ENCODE results near the gene NDUFS1. TPM values are rescaled to one million over a fixed set of nuclear protein-coding genes. Genes with fewer than 3 reads are reported as not detected.
"Not testable (repeated sequence)": the region's sequence is repeated elsewhere in the genome, so short reads cannot be mapped to it uniquely, and the experiment has no call there.

Gene NDUFS1
- polyA plus RNA-seq, 1 of the 3 experiments (the other 2 are of a cell fraction), result 54.8 TPM

DNA sequence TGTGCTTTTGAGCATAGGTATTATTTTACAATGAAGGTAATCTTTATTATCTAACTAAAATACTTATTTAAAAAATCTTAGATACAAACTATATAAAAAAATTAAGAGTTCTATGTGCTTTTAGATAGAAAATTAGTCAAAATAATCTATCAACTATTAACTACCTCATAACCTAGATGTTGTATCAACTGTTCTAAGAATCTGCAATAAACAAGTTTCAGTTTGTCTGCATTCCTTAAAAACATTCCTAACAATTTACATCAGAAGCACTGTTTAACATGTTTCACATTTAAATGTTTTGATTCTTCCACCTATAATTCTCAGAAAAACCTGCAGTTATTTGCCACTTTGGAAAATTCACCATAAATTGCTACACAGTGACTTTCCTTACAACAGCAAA, 33.3 kb downstream of the NDUFS1 start:
- TF ChIP-seq MXI1 (IDR thresholded peaks at IDR 0.05; ENCODE audit: low read depth, low read length) (no peak), GATA2 (CRISPR knock-in tag; IDR thresholded peaks at IDR 0.05) (no peak), YY1 (IDR thresholded peaks at IDR 0.05; ENCODE audit: low read depth) (no peak), IRF3 (IDR thresholded peaks at IDR 0.05; ENCODE audit: low read depth, low read length) (no peak), MEF2A (IDR thresholded peaks at IDR 0.05; ENCODE audit: borderline replicate concordance, low read depth) (no peak), TCF12 (IDR thresholded peaks at IDR 0.05) (no peak), RCOR1 (IDR thresholded peaks at IDR 0.05; ENCODE audit: low read length) (no peak), RAD21 (IDR thresholded peaks at IDR 0.05; ENCODE audit: low read length) (no peak), TAF1 (IDR thresholded peaks at IDR 0.05; ENCODE audit: borderline replicate concordance, low read depth, low read length) (no peak), PBX3 (IDR thresholded peaks at IDR 0.05) (no peak), TEAD4 (IDR thresholded peaks at IDR 0.05; ENCODE audit: borderline replicate concordance, insufficient read depth) (no peak), SIN3A (IDR thresholded peaks at IDR 0.05; ENCODE audit: borderline replicate concordance, low read depth, low read length) (no peak), NFIC (IDR thresholded peaks at IDR 0.05; ENCODE audit: borderline replicate concordance) (no peak), FOXJ3 (CRISPR knock-in tag; IDR thresholded peaks at IDR 0.05) (no peak), FOSL2 (IDR thresholded peaks at IDR 0.05; ENCODE audit: borderline replicate concordance, low read depth) (no peak), EP300 (IDR thresholded peaks at IDR 0.05; ENCODE audit: borderline replicate concordance in 1 of 2, low read depth in 1 of 2, low read length in 1 of 2) (no peak), NRF1 (IDR thresholded peaks at IDR 0.05; ENCODE audit: low read depth, low read length) (no peak), SMC3 (IDR thresholded peaks at IDR 0.05; ENCODE audit: low read depth, low read length) (no peak)
- TF ChIP-seq, protein P1, sequence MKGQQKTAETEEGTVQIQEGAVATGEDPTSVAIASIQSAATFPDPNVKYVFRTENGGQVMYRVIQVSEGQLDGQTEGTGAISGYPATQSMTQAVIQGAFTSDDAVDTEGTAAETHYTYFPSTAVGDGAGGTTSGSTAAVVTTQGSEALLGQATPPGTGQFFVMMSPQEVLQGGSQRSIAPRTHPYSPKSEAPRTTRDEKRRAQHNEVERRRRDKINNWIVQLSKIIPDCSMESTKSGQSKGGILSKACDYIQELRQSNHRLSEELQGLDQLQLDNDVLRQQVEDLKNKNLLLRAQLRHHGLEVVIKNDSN (IDR thresholded peaks at IDR 0.05; ENCODE audit: borderline replicate concordance, low read depth), result no peak
- TF ChIP-seq, protein P2, sequence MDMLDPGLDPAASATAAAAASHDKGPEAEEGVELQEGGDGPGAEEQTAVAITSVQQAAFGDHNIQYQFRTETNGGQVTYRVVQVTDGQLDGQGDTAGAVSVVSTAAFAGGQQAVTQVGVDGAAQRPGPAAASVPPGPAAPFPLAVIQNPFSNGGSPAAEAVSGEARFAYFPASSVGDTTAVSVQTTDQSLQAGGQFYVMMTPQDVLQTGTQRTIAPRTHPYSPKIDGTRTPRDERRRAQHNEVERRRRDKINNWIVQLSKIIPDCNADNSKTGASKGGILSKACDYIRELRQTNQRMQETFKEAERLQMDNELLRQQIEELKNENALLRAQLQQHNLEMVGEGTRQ (IDR thresholded peaks at IDR 0.05; ENCODE audit: borderline replicate concordance, low read depth, low read length), result no peak
- no peak for DNase-seq
- peaks cover 59 to 82% of the 10 kb centered on the region in 2 experiments for H3K36me3 ChIP-seq (replicated peaks in 1 of 2; ENCODE audit: control insufficient read depth in 1 of 2, insufficient read depth in 2 of 2, low read length in 1 of 2)

DNA sequence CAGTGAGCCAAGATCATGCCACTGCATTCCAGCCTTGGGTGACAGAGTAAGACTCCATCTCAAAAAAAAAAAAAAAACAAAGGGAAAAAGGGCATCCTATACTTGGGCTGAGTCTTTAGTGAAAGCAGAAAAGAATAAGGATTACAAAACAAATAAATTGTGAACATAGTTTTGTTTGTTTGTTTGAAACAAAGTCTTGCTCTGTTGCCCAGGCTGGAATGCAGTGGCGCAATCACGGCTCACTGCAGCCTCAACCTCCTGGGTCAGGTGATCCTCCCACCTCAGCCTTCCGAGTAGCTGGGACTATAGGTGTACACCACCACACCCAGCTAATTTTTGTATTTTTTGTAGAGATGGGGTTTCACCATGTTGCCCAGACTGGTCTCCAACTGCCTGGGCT, 36.7 kb downstream of the NDUFS1 start:
- ChIA-PET POLR2A (interaction anchor here (0.5 kb wide), 1 partner anchor 37 kb away, joined by 3 read pairs; no protein-coding TSS in a partner anchor), CTCF (interaction anchor here (1.0 kb wide), 1 partner anchor 31 kb away, joined by 3 read pairs; no protein-coding TSS in a partner anchor)
- H3K9me3 ChIP-seq; H3K79me2 ChIP-seq (ENCODE audit: insufficient read depth); H3K27ac ChIP-seq (ENCODE audit: low read depth in 2 of 2, low read length in 1 of 2); H3K4me3 ChIP-seq (ENCODE audit: low read depth in 2 of 2, low read length in 1 of 2); H3K9me2 ChIP-seq; H3K9ac ChIP-seq; H4K20me1 ChIP-seq (ENCODE audit: insufficient read depth); H2AFZ ChIP-seq (ENCODE audit: low read depth); H3K4me2 ChIP-seq; DNase-seq; H3K4me1 ChIP-seq (ENCODE audit: control insufficient read depth in 1 of 2, insufficient read depth in 2 of 2, low read depth in 1 of 2, low read length in 1 of 2); H3K27me3 ChIP-seq (ENCODE audit: insufficient read depth): not testable (repeated sequence)
- H3K36me3 ChIP-seq (replicated peaks in 1 of 2; ENCODE audit: control insufficient read depth in 1 of 2, insufficient read depth in 2 of 2, low read length in 1 of 2), result peaks cover 55 to 80% of the 10 kb centered on the region in 2 experiments
- peaks cover 11% of the 10 kb centered on the region for H3F3A ChIP-seq (replicated peaks; ENCODE audit: insufficient read depth)
- 94% methylated on average over 3 of the region's 3 CpGs for WGBS (ENCODE audit: low lambda C conversion rate)

More for the DNA sequence above, 33.3 kb downstream of the NDUFS1 start:
- H3K9me2 ChIP-seq, result no peaks in the 10 kb centered on the region
- H3K9ac ChIP-seq, result no peak overlapping the region
- ChIA-PET POLR2A (no interaction called here), CTCF (no interaction called here)
- H3K27me3 ChIP-seq (ENCODE audit: insufficient read depth), result no peaks in the 10 kb centered on the region
- H3K4me1 ChIP-seq (ENCODE audit: control insufficient read depth in 1 of 2, insufficient read depth in 2 of 2, low read depth in 1 of 2, low read length in 1 of 2), result no peaks in the 10 kb centered on the region
- no peak overlapping the region for H3K27ac ChIP-seq (ENCODE audit: low read depth in 2 of 2, low read length in 1 of 2)
- no peaks in the 10 kb centered on the region for H4K20me1 ChIP-seq (ENCODE audit: insufficient read depth)
- H2AFZ ChIP-seq (ENCODE audit: low read depth), result no peak overlapping the region
- H3K4me3 ChIP-seq (ENCODE audit: low read depth in 2 of 2, low read length in 1 of 2), result no peak overlapping the region
- peaks cover 11% of the 10 kb centered on the region for H3F3A ChIP-seq (replicated peaks; ENCODE audit: insufficient read depth)
- no peaks in the 10 kb centered on the region for H3K79me2 ChIP-seq (ENCODE audit: insufficient read depth)
- H3K4me2 ChIP-seq, result no peak overlapping the region
- no peaks in the 10 kb centered on the region for H3K9me3 ChIP-seq

Measured in SK-N-SH (cell line).